K562 (cell line): ENCODE results near the gene PLXDC1. TPM values are rescaled to one million over a fixed set of nuclear protein-coding genes. Genes with fewer than 3 reads are reported as not detected.
A peak's percentile ranks its signal among the peaks of the same experiment; 100 is the strongest.

Experiments used
- BMI1 ChIP-seq: fragments of 150-350 bp; IDR thresholded peaks from 2 replicates; pipeline ENCODE4 v1.6.1; 2014; ENCODE audit warnings: low read length
- C11orf30 ChIP-seq: fragments of 450-650 bp; IDR thresholded peaks from 2 replicates; pipeline ENCODE4 v1.6.1; 2016; ENCODE audit warnings: low read depth, mild to moderate bottlenecking
- CBX3 ChIP-seq, 2 experiments: IDR thresholded peaks; 1 replicate in 1 of 2; 2 replicates in 1 of 2; pipeline ENCODE4 v1.6.1; 2012; ENCODE audit warnings: inconsistent platforms in 2 of 2, low read length in 2 of 2, borderline replicate concordance in 1 of 2, control low read depth in 1 of 2
- CREM ChIP-seq: IDR thresholded peaks from 2 replicates; pipeline ENCODE4 v1.6.1; 2014; ENCODE audit warnings: antibody characterized with exemption, low read depth
- ESRRA ChIP-seq: fragments of 450-650 bp; IDR thresholded peaks from 2 replicates; pipeline ENCODE4 v1.6.1; 2014; ENCODE audit warnings: low read depth, mild to moderate bottlenecking, moderate library complexity, borderline replicate concordance
- GATAD2B ChIP-seq: fragments of 450-650 bp; IDR thresholded peaks from 2 replicates; pipeline ENCODE4 v1.6.1; 2017; ENCODE audit warnings: mild to moderate bottlenecking, borderline replicate concordance
- GTF2B ChIP-seq: IDR thresholded peaks from 2 replicates; pipeline ENCODE4 v1.6.1; 2011; ENCODE audit not compliant: insufficient read length; ENCODE audit errors: extremely low read depth
- HMGXB4 ChIP-seq: sonication (generic); formaldehyde crosslinking; IDR thresholded peaks from 2 replicates; pipeline ENCODE4 v1.8.1; 2023; ENCODE audit warnings: mild to moderate bottlenecking, missing genetic modification reagents
- KHSRP ChIP-seq: fragments of 450-650 bp; IDR thresholded peaks from 2 replicates; pipeline ENCODE4 v1.6.1; 2017
- NR4A1 ChIP-seq, 2 experiments: fragments of 250-450 bp in 1 of 2; fragments of 450-650 bp in 1 of 2; sonication (Bioruptor Pico) in 1 of 2; IDR thresholded peaks; 2 replicates each; pipeline versions ENCODE4 v1.4.0 to v1.6.1; 2016 to 2020; ENCODE audit warnings: mild to moderate bottlenecking in 2 of 2, missing compliant biosample characterization in 1 of 2, missing genetic modification characterization in 1 of 2, moderate library complexity in 1 of 2
- RBM14 ChIP-seq: fragments of 200-400 bp; formaldehyde crosslinking; IDR thresholded peaks from 2 replicates; pipeline ENCODE4 v1.6.1; 2018; ENCODE audit warnings: low read depth, mild to moderate bottlenecking, low read length, moderate library complexity, borderline replicate concordance; ENCODE audit not compliant: insufficient read depth
- TFAM ChIP-seq: fragments of 250-450 bp; sonication (Bioruptor Pico); conservative IDR thresholded peaks from 2 replicates; pipeline ENCODE4 v1.5.0; 2021; ENCODE audit warnings: mild to moderate bottlenecking, moderate library complexity
- TRIM25 ChIP-seq: fragments of 450-650 bp; IDR thresholded peaks from 2 replicates; pipeline ENCODE4 v1.7.0; 2016; ENCODE audit warnings: borderline replicate concordance
- WHSC1 ChIP-seq: IDR thresholded peaks from one replicate; pipeline ENCODE4 v1.6.1; 2012; ENCODE audit warnings: low read length, control low read depth, inconsistent platforms
- YBX1 ChIP-seq: fragments of 450-650 bp; IDR thresholded peaks from 2 replicates; pipeline ENCODE4 v1.7.1; 2016; ENCODE audit warnings: mild to moderate bottlenecking
- ZKSCAN3 ChIP-seq: fragments of 250-450 bp; sonication (Bioruptor Pico); IDR thresholded peaks from 2 replicates; pipeline ENCODE4 v1.4.0; 2020
- polyA plus RNA-seq, 8 experiments: library from polyadenylated mRNA; depleted of rRNA in 4 of 8; stranded (reverse) in 5 of 8; unstranded in 3 of 8; fragments of >200 nt; fragmentation: Nextera tagmentation in 2 of 8; fragmentation: Illumina TruSeq in 1 of 8; extraction: Ambion mirVana in 2 of 8; extraction: Trizol in 1 of 8; gene quantifications; 2 replicates each; pipeline versions ENCODE4 v1.2.1 to v1.2.3, GENCODE V29; 2011 to 2014; ENCODE audit warnings: inconsistent platforms in 1 of 8, missing spikeins in 1 of 8
- total RNA-seq, 7 experiments: library from RNA; depleted of rRNA in 6 of 7; stranded (reverse); fragments of >200 nt in 6 of 7; fragmentation: Illumina TruSeq in 2 of 7; extraction: Trizol in 2 of 7; gene quantifications; 2 replicates each; pipeline versions ENCODE4 v1.2.1 to v1.2.3, GENCODE V29; 2011 to 2021; ENCODE audit warnings: low replicate concordance in 1 of 7
- TF ChIP-seq, protein P1 (sequence below): fragments of 450-650 bp; formaldehyde crosslinking; IDR thresholded peaks from 2 replicates; pipeline ENCODE4 v1.4.0; 2022; ENCODE audit warnings: missing genetic modification characterization
- TF ChIP-seq, protein P2 (sequence below): fragments of 450-650 bp; formaldehyde crosslinking; IDR thresholded peaks from 2 replicates; pipeline ENCODE4 v1.4.0; 2020; ENCODE audit warnings: mild to moderate bottlenecking, mixed read lengths
- TF ChIP-seq, protein P3 (sequence below), 2 experiments: fragments of 450-650 bp; conservative IDR thresholded peaks; 2 replicates each; pipeline ENCODE4 v1.6.1; 2017; ENCODE audit warnings: mild to moderate bottlenecking in 2 of 2, moderate library complexity in 2 of 2

Gene PLXDC1
- total and polyA plus RNA-seq, 9 of the 15 experiments (the other 6 are each of a cell fraction or from before 2014, with no cell fraction given), result not detected

DNA sequence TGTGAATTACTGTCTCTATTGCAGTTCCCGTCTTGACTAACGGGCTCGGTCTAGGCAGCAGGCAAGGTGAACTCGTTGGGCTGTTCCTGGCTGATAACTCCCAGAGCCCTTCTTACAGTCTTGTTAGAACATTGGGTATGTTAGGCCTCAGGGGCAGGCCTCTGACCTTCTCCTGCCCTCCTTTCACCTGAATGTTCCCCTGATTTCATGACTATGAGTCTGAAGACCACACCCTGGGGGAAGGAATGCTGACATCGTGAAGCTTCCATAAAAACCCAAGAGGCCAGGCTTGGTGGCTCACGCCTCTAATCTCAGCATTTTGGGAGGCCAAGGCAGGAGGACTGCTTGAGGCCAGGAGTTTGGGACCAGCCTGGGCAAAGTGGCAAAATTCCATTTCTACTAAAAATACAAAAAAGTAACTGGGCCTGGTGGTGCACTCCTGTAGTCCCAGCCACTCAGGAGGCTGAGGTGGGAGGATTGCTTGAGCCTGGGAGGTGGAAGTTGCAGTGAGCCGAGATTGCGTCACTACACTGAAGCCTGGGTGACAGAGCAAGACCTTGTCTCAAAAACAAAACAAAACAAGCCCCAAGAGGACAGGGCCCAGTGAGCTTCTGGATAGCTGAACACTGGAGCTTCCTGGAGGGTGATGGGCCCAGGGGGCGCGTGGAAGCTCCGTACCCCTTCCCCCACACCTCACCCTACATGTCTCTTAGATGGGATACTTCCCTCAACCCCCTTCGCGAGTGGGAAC lies 136.5 kb downstream of the PLXDC1 start (continued):
- TF ChIP-seq BMI1 (no peak), YBX1 (no peak), GATAD2B (no peak), C11orf30 (peak; percentile 51; the same call in 1 of the 2 replicates), CREM (0 out of 2 replicates have a peak, but pooled peaks have one; percentile 60), KHSRP (no peak), NR4A1 (CRISPR knock-in tag; IDR thresholded peaks at IDR 0.05) (no peak), NR4A1 (tag; IDR thresholded peaks at IDR 0.05) (0 out of 2 replicates have a peak, but pooled peaks have one; percentile 59), HMGXB4 (CRISPR knock-in tag) (no peak), TRIM25 (no peak), ESRRA (no peak), TFAM (no peak), GTF2B (no peak), CBX3 (IDR thresholded peaks at IDR 0.05; ENCODE audit: borderline replicate concordance in 1 of 2, low read length in 2 of 2) (no peak), WHSC1 (no peak), RBM14 (no peak), ZKSCAN3 (no peak)
- TF ChIP-seq, protein P1, sequence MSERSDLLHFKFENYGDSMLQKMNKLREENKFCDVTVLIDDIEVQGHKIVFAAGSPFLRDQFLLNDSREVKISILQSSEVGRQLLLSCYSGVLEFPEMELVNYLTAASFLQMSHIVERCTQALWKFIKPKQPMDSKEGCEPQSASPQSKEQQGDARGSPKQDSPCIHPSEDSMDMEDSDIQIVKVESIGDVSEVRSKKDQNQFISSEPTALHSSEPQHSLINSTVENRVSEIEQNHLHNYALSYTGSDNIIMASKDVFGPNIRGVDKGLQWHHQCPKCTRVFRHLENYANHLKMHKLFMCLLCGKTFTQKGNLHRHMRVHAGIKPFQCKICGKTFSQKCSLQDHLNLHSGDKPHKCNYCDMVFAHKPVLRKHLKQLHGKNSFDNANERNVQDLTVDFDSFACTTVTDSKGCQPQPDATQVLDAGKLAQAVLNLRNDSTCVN, result no peak
- TF ChIP-seq, protein P2, sequence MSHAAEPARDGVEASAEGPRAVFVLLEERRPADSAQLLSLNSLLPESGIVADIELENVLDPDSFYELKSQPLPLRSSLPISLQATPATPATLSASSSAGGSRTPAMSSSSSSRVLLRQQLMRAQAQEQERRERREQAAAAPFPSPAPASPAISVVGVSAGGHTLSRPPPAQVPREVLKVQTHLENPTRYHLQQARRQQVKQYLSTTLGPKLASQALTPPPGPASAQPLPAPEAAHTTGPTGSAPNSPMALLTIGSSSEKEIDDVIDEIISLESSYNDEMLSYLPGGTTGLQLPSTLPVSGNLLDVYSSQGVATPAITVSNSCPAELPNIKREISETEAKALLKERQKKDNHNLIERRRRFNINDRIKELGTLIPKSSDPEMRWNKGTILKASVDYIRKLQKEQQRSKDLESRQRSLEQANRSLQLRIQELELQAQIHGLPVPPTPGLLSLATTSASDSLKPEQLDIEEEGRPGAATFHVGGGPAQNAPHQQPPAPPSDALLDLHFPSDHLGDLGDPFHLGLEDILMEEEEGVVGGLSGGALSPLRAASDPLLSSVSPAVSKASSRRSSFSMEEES (CRISPR knock-in tag), result no peak
- TF ChIP-seq, protein P3, sequence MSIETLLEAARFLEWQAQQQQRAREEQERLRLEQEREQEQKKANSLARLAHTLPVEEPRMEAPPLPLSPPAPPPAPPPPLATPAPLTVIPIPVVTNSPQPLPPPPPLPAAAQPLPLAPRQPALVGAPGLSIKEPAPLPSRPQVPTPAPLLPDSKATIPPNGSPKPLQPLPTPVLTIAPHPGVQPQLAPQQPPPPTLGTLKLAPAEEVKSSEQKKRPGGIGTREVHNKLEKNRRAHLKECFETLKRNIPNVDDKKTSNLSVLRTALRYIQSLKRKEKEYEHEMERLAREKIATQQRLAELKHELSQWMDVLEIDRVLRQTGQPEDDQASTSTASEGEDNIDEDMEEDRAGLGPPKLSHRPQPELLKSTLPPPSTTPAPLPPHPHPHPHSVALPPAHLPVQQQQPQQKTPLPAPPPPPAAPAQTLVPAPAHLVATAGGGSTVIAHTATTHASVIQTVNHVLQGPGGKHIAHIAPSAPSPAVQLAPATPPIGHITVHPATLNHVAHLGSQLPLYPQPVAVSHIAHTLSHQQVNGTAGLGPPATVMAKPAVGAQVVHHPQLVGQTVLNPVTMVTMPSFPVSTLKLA (conservative IDR thresholded peaks at IDR 0.05), result no peak
